Measurements from ENCODE around the gene RUNX2.

RUNX2 gene

DNA sequence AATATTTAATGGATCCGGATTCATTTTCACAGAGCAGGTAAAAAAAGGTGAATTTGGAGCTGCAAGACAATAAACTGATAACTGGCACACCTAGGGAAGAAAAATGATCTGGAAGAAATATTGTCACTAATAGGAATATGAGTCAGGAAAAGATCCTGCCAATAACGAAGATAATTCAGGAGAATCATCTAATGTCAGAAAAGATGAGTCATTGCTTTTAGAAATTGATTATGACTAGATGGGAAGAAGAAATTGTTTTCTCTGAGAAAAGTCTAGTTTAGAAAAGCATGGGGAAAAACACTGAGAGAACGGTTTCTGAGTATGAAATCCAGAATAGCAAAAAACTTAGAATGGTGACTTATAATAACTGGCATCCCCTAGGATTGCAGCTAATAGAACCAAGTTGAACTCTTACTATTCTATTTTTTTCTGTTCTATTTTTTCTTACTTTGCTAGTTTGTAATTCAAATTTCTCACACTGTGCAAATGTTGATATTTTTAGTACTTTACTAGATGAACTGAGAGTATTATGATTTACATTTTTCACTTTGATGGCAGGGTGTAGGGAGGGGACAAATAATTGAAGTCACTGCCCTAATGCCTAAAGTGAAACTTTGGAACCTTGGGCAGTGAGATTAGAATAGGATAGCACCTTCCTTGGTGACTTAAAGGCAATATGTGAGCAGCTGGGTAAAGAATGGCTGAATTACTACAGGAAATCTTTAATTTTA lies 87.8 kb downstream of the RUNX2 start:
- H3K36me3 Mint-ChIP-seq (ENCODE audit: low read depth), result peaks cover 4% of the 10 kb centered on the region
- DNase-seq (no peak), ATAC-seq (no peak)
- no peak overlapping the region for H3K4me3 Mint-ChIP-seq
- H3K9me3 Mint-ChIP-seq, result no peaks in the 10 kb centered on the region
- peaks cover 50% of the 10 kb centered on the region for H3K4me1 Mint-ChIP-seq
- H3K27ac Mint-ChIP-seq, result peak overlapping the region; percentile 27
- peaks cover 14% of the 10 kb centered on the region for H3K27me3 Mint-ChIP-seq

DNA sequence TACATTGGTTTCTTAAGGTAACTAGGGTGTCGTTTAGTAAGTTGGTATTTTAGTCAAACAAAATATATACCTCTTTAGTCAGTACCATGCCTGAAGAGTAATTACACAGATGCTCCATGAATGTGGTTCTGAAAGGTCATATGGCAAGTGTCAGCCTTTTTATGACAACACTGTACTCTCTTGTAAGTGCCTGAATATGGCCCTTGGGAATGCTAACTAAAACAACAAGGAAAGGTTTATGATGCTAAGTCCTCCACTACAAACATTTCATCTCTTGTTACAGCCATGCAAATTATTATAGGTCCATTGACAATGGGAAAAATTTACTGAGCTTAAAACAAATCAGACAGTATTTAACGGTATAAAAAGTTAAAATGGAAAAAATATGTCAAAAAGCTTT lies 88.6 kb downstream of the RUNX2 start:
- no peak overlapping the region for H3K4me3 Mint-ChIP-seq
- H3K4me1 Mint-ChIP-seq, result peaks cover 54% of the 10 kb centered on the region
- no peaks in the 10 kb centered on the region for H3K9me3 Mint-ChIP-seq
- no peak for DNase-seq
- ATAC-seq, result peak; percentile 45
- H3K27ac Mint-ChIP-seq, result peak overlapping the region; percentile 27
- H3K27me3 Mint-ChIP-seq, result peaks cover 17% of the 10 kb centered on the region
- peaks cover 9% of the 10 kb centered on the region for H3K36me3 Mint-ChIP-seq (ENCODE audit: low read depth)

DNA sequence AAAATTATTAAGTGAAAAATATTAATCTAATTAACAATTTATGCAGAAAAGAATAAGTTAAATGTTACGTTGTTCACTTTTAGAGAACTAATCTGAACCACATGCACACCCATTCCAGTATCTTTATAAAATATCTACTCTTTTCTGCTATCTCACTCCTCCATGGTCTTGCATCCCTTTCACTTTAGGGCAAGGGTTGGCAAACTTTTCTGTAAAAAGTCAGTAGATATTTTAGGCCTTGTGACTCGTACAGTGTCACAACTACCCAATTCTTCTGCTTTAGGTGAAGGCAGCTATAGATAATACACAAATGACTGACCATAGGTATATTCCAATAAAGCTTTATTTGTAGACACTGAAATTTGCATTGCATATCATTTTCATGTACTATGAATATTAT lies 89.3 kb downstream of the RUNX2 start:
- Mint-ChIP-seq H3K27me3 (peaks cover 18% of the 10 kb centered on the region), H3K4me3 (no peak overlapping the region), H3K4me1 (peaks cover 54% of the 10 kb centered on the region), H3K36me3 (ENCODE audit: low read depth) (peaks cover 9% of the 10 kb centered on the region), H3K27ac (no peak overlapping the region), H3K9me3 (no peaks in the 10 kb centered on the region)
- no peak for DNase-seq
- ATAC-seq, result no peak

DNA sequence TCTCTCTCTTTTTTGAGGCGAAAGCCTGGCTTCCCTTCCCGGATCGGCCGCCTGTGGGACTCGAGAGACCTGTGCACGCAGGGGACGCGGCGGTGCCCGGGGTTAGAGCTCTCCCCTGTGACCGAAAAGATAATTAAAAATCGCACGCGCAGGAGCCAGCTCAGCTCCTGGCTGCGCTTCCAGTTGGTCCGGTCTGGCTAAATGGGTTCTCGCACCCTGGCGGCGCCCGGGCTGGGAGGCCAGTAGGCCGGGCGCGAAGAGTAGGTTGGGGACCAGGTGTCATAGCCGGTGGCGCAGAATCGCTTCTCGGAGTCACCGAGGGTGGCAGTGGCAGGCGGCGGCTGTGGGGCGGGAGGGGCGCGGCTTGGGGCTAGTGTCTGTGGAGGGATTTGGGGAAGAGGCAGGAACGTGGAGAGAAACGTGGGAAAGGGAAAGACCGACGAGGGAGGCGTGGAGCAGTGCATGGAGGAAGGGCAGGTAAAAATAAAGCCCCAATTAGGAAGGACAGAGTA lies 91.5 kb downstream of the RUNX2 start:
- peaks cover 62% of the 10 kb centered on the region for H3K4me1 Mint-ChIP-seq
- H3K27me3 Mint-ChIP-seq, result peaks cover 20% of the 10 kb centered on the region

DNA sequence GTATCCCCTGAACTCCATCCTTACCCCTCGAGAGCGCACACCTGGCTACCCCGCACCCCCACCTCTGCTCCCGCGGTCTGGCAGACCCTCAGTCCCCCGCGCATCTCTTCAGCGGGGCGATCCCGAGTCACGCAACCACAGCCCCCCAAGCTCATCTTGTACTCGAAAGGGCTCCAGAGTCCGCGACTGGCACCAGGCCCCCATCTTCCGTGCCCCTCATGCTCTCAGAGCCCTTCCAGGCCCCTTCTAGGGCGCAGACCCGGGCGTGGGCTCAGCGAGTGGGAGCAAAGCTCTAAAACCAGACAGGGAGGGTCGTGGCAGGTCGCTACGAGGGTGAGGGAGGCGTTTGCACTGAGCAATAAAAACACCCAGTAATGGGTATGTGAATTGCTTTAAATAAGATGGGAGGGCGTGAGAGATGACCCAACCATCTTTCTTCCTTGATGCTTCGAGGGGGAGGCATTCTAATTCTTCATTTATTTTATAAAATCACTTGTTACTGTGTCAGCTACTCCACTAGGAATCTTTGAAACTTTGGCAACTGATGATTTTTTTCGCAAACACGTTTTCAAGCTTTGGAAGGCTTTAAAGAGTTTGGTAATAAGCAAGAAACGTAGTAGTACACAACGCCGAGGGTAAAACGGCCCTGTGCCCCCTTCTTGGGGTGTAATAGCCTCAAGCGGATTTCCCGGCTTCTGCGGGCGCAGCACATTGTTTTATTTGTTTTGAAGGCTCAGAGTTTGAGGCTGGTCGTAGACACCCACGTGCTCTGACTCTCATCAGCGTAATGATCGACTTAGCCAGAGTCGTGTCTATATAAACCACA lies 92.2 kb downstream of the RUNX2 start:
- Mint-ChIP-seq H3K27me3 (peaks cover 21% of the 10 kb centered on the region), H3K4me1 (peaks cover 68% of the 10 kb centered on the region), H3K36me3 (ENCODE audit: low read depth) (peaks cover 16% of the 10 kb centered on the region)

More for the DNA sequence above, 91.5 kb downstream of the RUNX2 start:
- H3K27ac Mint-ChIP-seq, result peak overlapping the region; percentile 92
- peak; percentile 34 for ATAC-seq
- peak; percentile 69 for DNase-seq
- H3K9me3 Mint-ChIP-seq, result no peaks in the 10 kb centered on the region
- H3K4me3 Mint-ChIP-seq, result peak overlapping the region; percentile 97
- peaks cover 12% of the 10 kb centered on the region for H3K36me3 Mint-ChIP-seq (ENCODE audit: low read depth)

DNA sequence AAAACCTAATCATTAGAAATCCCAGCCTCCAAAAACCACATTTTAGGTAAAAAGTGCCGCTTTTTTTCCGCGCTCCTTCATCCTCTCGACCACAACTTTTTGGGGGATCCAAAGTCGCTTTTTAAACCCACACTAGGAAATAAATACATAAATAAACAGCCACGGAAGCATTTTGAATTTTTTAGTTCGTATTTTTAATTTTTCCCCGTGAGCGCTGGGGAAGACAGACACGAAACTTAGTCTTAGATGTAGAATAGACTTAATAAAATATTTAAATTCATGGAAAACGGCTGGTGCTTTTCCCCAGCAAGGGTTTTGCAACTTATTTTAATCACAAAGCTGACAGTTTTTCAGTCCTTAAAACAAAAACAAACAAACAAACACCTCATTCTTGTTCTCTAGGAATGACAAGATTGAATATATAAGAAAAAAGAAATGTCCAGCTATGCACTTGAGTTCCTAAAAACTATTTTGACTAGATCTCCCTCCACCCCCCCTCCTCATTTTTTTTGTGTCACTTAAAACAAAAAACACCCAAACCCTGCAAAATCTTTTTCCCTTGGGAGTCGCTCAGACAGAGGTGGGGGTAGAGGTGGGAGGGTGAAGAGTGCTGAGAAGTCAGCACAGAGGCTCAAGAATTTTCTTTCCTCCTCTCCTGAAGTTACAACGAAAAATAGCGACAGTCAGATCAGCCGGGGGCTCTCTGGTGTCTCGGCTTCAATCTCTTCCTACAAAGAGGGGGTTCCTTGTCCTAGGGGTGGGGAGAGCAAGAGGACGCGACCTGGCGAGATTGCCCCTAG lies 93.0 kb downstream of the RUNX2 start:
- Mint-ChIP-seq H3K4me1 (peaks cover 68% of the 10 kb centered on the region), H3K4me3 (peak overlapping the region; percentile 97), H3K27ac (peak overlapping the region; percentile 92), H3K27me3 (peaks cover 17% of the 10 kb centered on the region), H3K9me3 (no peaks in the 10 kb centered on the region), H3K36me3 (ENCODE audit: low read depth) (peaks cover 16% of the 10 kb centered on the region)
- no peak for ATAC-seq
- DNase-seq, result no peak

More for the DNA sequence above, 92.2 kb downstream of the RUNX2 start:
- Mint-ChIP-seq H3K4me3 (peak overlapping the region; percentile 97), H3K9me3 (no peaks in the 10 kb centered on the region), H3K27ac (peak overlapping the region; percentile 92)
- peak; percentile 61 for DNase-seq
- peak; percentile 31 for ATAC-seq

DNA sequence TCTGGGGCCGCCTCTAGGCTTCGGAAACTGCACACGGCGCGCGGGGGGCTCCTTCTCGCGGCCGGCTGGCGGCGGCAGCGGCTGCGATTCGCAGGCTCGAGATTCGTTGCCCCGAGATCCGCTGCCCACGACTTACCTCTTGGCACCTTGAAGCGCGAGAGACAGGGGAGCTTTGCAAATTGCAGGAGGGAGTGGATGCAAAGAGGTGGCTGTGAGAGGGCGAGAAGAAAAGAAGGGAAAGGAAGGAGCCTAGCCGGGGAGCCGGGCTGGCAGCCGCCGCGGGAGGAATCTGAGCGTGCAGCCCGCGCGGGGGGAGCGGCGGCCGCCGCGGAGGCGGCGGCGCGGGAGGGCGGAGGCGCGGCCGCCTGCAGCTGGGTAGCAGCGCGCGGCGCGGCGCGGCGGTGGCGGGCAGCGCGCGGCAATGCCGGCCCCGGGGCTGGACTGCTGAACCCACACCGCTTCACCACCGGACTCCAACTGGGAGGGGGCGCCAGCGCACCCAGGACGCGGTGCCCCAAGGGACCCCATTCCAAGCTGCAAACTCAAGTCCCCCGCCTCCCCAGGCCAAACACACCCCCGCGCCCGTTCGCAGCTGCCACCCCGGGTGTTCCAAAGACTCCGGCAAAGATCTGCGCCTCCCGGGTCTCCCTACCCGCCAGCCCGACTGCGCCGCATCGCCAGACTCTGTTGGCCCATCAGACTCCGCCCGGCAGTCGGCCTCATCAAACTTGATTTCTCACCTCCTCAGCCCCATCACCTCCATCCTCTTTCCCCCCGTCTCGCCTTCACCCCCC lies 93.8 kb downstream of the RUNX2 start:
- Mint-ChIP-seq H3K4me1 (peaks cover 64% of the 10 kb centered on the region), H3K27ac (peak overlapping the region; percentile 95), H3K27me3 (peaks cover 16% of the 10 kb centered on the region), H3K4me3 (peak overlapping the region; percentile 97), H3K36me3 (ENCODE audit: low read depth) (peaks cover 16% of the 10 kb centered on the region), H3K9me3 (no peaks in the 10 kb centered on the region)
- ATAC-seq (peak; percentile 7), DNase-seq (peak; percentile 61)

DNA sequence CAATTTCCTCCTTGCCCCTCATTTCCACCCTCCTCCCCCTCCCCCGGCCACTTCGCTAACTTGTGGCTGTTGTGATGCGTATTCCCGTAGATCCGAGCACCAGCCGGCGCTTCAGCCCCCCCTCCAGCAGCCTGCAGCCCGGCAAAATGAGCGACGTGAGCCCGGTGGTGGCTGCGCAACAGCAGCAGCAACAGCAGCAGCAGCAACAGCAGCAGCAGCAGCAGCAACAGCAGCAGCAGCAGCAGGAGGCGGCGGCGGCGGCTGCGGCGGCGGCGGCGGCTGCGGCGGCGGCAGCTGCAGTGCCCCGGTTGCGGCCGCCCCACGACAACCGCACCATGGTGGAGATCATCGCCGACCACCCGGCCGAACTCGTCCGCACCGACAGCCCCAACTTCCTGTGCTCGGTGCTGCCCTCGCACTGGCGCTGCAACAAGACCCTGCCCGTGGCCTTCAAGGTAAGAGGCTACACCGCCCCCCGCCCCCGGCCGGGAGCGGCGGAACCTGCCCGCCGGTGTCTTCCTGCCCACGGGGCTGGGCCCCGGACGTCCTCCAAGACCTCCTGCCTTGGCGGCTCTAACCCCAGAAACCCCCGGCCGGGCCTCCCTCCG lies 94.5 kb downstream of the RUNX2 start:
- Mint-ChIP-seq H3K4me3 (peak overlapping the region; percentile 97), H3K27me3 (peaks cover 16% of the 10 kb centered on the region), H3K9me3 (no peaks in the 10 kb centered on the region), H3K36me3 (ENCODE audit: low read depth) (peaks cover 16% of the 10 kb centered on the region), H3K4me1 (peaks cover 60% of the 10 kb centered on the region), H3K27ac (peak overlapping the region; percentile 95)
- peak; percentile 3 for ATAC-seq
- DNase-seq, result peak; percentile 55

DNA sequence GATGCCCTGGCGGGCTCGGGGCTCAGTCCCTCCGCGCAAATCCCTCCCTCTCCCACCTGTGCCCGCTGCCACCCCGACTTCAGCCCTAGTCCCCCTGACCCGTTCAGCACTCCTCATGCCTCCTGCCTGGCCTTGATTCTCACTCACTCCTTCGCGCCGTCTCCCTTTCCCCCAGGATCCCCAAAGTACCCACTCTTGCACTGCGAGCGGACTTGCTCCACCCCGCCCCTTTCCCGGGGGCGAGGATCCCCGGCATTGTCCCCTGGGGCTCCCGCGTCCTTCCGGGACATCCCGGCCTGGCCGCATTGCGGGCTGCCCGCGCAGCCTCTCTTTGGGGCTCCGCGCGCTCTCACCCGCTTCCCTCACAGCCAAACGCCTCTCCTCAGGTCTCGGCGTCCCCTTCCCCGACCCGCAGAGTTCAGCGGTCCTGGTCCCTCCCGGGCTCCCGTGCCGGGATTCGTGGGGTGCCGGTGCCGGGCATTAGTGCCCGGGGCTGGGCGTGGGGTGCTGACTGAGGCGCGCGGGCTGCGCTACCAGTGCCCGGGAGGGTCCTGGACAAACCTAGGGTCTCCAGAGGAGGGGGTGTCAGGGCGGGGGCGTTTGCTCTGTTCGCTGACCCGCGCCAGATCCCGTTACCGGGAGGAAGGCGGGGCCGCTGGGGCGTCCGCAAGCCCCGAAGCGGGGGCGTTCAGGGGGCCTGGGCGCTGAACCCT lies 95.1 kb downstream of the RUNX2 start:
- H3K27ac Mint-ChIP-seq, result peak overlapping the region; percentile 95
- H3K36me3 Mint-ChIP-seq (ENCODE audit: low read depth), result peaks cover 18% of the 10 kb centered on the region
- ATAC-seq, result peak; percentile 12
- H3K27me3 Mint-ChIP-seq, result peaks cover 16% of the 10 kb centered on the region
- peak overlapping the region; percentile 97 for H3K4me3 Mint-ChIP-seq
- no peaks in the 10 kb centered on the region for H3K9me3 Mint-ChIP-seq
- H3K4me1 Mint-ChIP-seq, result peaks cover 62% of the 10 kb centered on the region
- DNase-seq, result peak; percentile 54

DNA sequence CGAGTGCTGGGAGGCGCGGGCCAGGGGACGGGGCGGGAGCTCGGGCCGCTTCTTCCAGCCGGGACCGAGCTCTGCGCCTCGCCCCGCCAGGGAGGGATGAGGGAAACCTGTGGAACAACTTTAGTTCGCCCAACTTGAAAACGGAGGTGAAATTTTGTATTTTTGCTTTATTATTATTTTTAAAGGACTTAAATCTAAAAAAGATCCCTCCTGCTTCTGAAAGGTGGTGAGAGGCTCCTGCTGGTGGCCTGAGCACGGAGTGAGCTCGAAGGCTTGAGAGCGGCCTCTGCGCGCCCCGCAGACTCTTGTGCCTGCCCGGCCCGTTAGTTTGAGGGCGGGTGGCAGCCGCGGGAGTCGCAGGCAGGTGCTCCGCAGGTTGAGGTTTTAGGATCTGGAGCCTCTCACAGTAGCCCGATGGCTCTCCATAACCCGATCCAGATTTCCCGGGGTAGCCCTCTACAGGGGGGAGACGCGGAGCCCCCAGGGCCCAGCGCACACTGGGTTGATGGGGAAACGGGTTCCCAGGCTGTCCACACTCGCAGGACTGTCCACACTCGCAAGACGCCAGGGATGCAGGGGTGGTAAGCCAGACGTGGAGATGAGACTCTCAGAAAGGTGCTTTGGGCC lies 95.8 kb downstream of the RUNX2 start:
- no peaks in the 10 kb centered on the region for H3K9me3 Mint-ChIP-seq
- ATAC-seq, result no peak
- H3K27me3 Mint-ChIP-seq, result peaks cover 18% of the 10 kb centered on the region
- DNase-seq, result peak; percentile 36
- H3K27ac Mint-ChIP-seq, result peak overlapping the region; percentile 88
- peak overlapping the region; percentile 97 for H3K4me3 Mint-ChIP-seq
- H3K4me1 Mint-ChIP-seq, result peaks cover 61% of the 10 kb centered on the region
- peaks cover 23% of the 10 kb centered on the region for H3K36me3 Mint-ChIP-seq (ENCODE audit: low read depth)

DNA sequence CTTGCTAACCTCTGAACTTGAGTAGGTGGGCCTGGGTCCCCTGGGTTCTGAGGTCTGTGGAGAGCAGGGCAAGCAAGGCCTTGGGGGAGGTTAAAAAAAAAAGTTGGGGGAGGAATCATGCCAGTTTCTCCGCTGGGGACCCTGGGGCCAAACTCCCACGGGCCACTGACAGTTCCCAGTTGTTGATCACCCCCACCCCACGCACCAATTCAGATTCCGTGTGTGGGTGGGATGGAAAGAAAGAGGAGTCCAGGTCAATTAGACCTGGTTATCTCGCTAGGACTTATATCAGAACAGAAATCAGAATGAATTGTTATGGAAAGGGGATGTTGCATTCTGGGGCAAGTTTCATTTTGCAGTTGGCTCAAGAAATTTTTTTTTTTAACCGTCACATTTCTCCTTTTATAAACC lies 96.3 kb downstream of the RUNX2 start:
- Mint-ChIP-seq H3K27me3 (peaks cover 15% of the 10 kb centered on the region), H3K4me3 (peak overlapping the region; percentile 97), H3K4me1 (peaks cover 62% of the 10 kb centered on the region), H3K9me3 (no peaks in the 10 kb centered on the region), H3K27ac (peak overlapping the region; percentile 88), H3K36me3 (ENCODE audit: low read depth) (peaks cover 26% of the 10 kb centered on the region)
- peak; percentile 36 for DNase-seq
- no peak for ATAC-seq

DNA sequence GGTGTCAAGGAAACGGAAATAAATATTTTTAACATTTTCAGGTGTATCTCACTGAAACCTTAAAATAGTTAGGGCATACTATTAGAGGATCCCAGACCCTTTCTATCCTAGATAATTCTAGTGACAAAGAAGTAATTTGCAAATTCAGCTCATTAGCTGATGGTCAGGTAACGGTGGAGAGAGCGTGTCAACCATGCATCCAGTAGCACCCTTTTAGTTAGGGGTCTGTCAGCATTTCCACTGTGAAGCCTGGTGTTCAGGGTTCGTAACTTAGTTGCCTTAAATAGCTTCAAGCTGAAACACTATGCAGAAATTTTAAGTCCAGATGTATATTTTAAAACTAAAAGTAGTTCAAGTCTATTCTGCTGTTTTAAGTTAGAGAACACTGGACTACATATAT lies 98.1 kb downstream of the RUNX2 start:
- Mint-ChIP-seq H3K4me1 (peaks cover 60% of the 10 kb centered on the region), H3K27ac (peak overlapping the region; percentile 63)

More for the DNA sequence above, 98.1 kb downstream of the RUNX2 start:
- H3K9me3 Mint-ChIP-seq, result no peaks in the 10 kb centered on the region
- peaks cover 10% of the 10 kb centered on the region for H3K27me3 Mint-ChIP-seq
- ATAC-seq (no peak), DNase-seq (no peak)
- peaks cover 27% of the 10 kb centered on the region for H3K36me3 Mint-ChIP-seq (ENCODE audit: low read depth)
- H3K4me3 Mint-ChIP-seq, result peak overlapping the region; percentile 24

Measured in activated naive CD8-positive, alpha-beta T cell treated with anti-CD3 and anti-CD28 coated beads, Interleukin-2, amount 50 U/mL, for 24 hours (primary cell).